ENCODE measurements around the gene TUBB4A. TPM values are rescaled to one million over a fixed set of nuclear protein-coding genes. Genes with fewer than 3 reads are reported as not detected.

Gene TUBB4A
- total RNA-seq: under 1 TPM in 1 of 4 donors, not detected in 3; 0.22 TPM

DNA sequence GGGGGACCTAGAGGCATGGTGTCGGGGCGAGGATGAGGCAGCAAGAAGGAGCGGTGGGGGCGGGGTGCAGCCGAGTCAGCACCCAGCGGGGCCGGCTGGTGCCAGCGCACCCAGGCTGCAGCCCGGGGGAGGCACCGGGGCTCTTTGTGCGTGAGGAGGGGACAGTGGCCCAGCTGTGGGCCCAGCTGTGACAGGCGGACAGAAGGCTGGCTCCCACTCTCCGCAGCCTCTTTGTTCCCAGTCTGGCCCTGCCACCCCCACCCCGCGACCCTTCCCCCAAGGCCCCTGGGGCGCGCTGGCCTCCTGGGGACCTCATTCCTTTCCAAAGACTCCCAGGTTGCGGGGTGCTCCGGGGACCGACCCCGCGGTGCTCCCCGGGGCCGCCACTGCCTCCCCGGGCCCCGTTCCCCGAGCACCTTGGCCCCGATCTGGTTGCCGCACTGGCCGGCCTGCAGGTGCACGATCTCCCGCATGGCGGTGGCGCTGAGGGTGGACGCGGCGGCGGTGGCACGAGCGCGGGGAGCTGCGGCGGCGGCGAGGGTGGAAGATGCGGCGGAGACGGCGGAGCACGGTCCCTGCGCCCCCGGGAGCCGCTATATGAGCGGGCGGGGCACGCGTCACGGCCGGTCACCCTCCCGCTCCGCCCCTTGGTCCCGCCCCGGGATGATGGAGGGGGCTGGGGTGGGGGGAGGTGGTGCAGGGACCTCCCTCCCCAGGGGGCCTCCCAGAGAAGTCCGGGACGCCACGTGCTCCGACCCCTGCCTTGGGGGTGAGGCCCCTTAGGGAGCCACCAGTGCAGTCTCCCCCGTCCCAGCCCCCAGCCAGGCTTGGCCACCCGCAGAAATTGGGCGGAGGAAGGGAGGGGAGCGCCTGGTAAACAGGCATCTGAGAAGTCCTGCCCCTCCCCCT lies at the start of gene TUBB4A:
TSS of gene TUBB4A (minus strand) at position 570 of the 909 bp plus-strand sequence. CDS start at position 473, 97 bp downstream.
- TF ChIP-seq, protein P1, sequence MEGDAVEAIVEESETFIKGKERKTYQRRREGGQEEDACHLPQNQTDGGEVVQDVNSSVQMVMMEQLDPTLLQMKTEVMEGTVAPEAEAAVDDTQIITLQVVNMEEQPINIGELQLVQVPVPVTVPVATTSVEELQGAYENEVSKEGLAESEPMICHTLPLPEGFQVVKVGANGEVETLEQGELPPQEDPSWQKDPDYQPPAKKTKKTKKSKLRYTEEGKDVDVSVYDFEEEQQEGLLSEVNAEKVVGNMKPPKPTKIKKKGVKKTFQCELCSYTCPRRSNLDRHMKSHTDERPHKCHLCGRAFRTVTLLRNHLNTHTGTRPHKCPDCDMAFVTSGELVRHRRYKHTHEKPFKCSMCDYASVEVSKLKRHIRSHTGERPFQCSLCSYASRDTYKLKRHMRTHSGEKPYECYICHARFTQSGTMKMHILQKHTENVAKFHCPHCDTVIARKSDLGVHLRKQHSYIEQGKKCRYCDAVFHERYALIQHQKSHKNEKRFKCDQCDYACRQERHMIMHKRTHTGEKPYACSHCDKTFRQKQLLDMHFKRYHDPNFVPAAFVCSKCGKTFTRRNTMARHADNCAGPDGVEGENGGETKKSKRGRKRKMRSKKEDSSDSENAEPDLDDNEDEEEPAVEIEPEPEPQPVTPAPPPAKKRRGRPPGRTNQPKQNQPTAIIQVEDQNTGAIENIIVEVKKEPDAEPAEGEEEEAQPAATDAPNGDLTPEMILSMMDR (IDR thresholded peaks at IDR 0.05; ENCODE audit: low read depth): no peak

DNA sequence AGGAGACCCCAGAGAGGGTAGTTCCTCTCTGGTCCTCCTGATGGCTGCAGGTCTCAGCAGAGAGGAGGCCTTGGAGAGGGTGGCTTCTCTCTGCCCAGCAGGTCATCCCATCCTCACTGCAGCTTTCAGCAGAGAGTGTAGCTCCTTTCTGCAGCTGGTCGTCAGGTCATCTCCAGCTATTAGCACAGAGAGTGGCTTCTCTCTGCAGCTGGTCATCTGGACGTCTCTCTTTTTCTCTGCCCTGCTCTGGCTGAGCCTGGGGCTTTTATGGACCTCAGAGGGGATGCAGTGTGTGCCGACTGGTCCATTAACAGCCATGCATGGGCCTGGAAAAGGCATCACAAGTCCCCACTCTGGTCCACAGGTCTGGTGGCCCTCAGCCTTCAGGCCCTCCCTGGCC lies 49.0 kb upstream of the TUBB4A start:
- TF ChIP-seq, protein P1 (IDR thresholded peaks at IDR 0.05; ENCODE audit: low read depth): no peak

DNA sequence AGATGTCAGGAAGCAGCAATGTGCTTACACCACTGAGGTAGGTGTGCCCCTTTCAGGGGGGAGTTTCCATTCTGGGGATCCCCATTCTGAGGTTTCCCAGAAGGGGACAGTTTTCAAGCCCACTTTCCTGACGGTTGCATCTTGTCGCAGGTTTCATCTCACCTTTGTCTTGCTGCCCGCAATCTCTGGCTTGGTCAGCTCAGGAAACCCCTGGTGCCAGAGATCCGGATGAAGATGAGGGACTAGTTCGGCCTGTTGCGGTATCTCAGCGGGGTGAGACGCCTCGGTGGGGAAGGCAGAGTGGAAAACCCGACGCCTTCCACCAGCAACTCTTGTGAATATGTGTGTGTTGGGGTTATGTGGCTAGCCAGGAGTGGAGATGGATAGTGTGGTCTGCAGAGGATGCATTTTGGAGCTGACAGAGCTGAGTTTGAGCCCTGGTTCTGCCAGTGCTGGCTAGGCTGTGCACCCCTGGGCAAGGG lies 41.8 kb upstream of the TUBB4A start:
- TF ChIP-seq, protein P1 (IDR thresholded peaks at IDR 0.05; ENCODE audit: low read depth): no peak

DNA sequence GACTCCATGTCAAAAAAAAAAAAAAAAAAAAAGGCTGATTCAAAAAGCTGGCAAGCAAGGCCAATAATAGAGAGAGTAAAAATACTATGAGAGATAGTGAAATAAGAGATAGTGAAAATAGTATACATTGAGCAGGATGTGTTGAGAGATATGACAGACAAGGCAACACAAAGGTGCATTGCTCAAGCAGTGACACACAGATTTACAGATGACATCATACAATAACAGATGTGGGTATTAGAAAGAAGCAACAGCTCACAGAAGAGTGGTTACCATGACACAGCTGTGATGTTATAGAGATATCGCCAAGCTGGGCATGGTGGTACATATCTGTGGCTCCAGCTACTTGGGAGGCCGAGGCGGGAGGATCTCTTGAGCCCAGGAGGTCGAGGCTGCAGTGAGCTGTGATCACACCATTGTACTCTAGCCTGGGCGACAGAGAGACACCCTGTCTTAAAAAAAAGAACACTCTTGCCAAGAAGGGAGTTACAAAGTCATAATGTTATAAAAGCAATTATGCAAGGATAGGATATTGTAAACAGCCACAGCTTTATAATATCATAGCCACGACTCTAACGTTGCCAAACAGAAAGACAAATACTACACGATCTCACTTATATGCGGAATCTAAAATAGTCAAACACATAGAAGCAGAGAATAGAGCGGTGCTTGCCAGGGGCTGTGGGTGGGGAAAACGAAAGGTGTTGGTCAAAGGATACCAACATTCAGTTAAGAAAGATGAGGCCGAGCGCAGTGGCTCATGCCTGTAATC lies 39.0 kb upstream of the TUBB4A start:
- TF ChIP-seq, protein P1 (IDR thresholded peaks at IDR 0.05; ENCODE audit: low read depth): no peak

DNA sequence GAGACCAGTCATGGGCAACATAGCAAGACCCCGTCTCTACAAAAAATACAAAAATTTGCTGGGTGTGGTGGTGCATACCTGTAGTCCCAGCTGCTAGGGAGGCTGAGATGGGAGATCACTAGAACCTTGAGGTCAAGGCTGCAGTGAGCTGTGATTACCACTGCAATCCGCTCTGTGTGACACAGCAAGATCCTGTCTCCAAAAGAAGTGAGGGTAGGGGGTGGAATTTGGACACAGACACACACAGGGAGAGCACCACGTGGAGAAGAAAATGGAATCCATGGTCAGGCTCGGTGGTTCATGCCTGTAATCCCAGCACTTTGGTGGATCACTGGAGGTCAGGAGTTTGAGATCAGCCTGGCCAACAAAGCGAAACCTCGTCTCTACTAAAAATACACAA lies 37.4 kb upstream of the TUBB4A start:
- TF ChIP-seq, protein P1 (IDR thresholded peaks at IDR 0.05; ENCODE audit: low read depth): no peak

DNA sequence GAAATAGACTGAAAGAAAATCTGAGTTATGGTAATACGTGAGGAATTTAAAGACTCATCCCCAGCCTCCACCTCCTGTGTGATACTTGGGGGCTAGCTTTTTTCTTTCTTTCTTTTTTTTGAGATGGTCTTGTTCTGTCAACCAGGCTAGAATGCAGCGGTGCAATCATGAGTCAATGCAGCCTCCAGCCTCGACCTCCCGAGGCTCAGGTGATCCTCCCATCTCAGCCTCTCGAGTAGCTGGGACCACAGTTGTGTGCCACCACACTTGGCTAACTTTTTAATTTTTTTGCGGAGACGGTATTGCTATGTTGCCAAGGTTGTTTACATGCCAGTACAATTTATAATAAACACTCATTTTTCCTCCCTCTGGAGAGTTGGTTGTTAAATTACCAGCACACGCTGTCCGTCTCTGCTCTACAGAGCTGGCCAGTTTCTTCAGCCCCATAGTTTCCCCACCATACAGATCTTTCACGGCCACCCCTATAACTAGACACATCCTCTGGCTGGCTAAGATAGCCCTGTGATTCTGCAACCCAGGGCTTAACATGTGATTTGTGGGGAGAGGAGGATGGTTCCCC lies 33.5 kb upstream of the TUBB4A start:
- TF ChIP-seq, protein P1 (IDR thresholded peaks at IDR 0.05; ENCODE audit: low read depth): no peak
